ENCODE measurements around the gene KLHL29. TPM values are rescaled to one million over a fixed set of nuclear protein-coding genes. Genes with fewer than 3 reads are reported as not detected.

KLHL29 gene
- polyA plus RNA-seq, 2 donors = 2.1 to 3.8 TPM

DNA sequence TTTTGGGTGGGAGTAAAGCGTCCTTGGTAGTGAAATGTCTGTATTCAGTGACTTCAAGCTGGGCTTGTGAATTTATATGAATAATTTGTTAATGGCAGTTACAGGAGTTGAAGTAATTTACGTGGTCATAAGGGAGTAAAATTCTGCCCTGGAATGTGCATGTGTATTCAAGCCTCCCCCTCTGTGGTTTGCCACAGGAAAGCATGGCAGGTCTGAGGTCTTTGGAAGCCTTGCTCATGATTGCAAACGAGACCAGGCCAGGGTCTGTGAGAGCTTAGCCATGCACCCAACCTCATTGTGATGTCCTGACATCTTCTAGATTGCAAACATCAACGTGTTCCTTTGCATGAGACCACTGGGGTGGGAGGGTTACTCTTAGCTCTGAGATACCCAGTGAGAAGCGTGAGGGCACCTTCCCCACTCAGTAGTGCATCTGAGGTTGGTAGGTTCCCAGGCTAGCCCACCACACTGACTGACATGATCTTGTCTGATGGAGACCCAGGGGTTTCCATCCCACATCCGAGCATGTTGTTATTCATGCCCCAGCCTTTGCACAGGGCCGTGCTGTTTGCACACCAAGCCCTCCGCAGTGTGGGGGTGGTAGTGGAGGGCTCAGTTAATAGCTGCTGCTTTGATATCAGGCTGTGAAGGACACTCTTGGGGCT lies 216.5 kb downstream of the KLHL29 start:
- H3K36me3 ChIP-seq (ENCODE audit: control insufficient read depth in 2 of 2, insufficient read depth in 2 of 2, low read length in 1 of 2) = no peaks in the 10 kb centered on the region
- no peaks in the 10 kb centered on the region for H3K27me3 ChIP-seq (ENCODE audit: control insufficient read depth in 1 of 2, insufficient read depth in 2 of 2, low read length in 2 of 2)
- H3K9me3 ChIP-seq (ENCODE audit: control insufficient read depth in 2 of 2, insufficient read depth in 1 of 2, low read depth in 1 of 2, low read length in 1 of 2) = no peaks in the 10 kb centered on the region
- 78 to 81% methylated on average over 8 of the region's 8 CpGs for WGBS, 2 donors
- no peak overlapping the region for H3K4me3 ChIP-seq (ENCODE audit: low read depth in 1 of 2, low read length in 2 of 2)
- H3K4me1 ChIP-seq (ENCODE audit: control insufficient read depth in 2 of 2, insufficient read depth in 2 of 2, low read length in 1 of 2) = peaks cover 3% of the 10 kb centered on the region in 2 donors
- H3K27ac ChIP-seq (ENCODE audit: low read depth in 2 of 2, low read length in 1 of 2) = peak overlapping the region; percentile 62 to 65

- peak overlapping the region; percentile 65 to 68 for H3K27ac ChIP-seq (ENCODE audit: low read depth in 2 of 2, low read length in 1 of 2)
- no peak overlapping the region for H3K4me3 ChIP-seq (ENCODE audit: low read depth in 1 of 2, low read length in 2 of 2)
- peaks cover 3% of the 10 kb centered on the region in 2 donors for H3K4me1 ChIP-seq (ENCODE audit: control insufficient read depth in 2 of 2, insufficient read depth in 2 of 2, low read length in 1 of 2)
- H3K27me3 ChIP-seq (ENCODE audit: control insufficient read depth in 1 of 2, insufficient read depth in 2 of 2, low read length in 2 of 2) = no peaks in the 10 kb centered on the region
- 57 to 80% methylated on average over 12 of the region's 12 CpGs for WGBS, 2 donors
- no peaks in the 10 kb centered on the region for H3K36me3 ChIP-seq (ENCODE audit: control insufficient read depth in 2 of 2, insufficient read depth in 2 of 2, low read length in 1 of 2)
- H3K9me3 ChIP-seq (ENCODE audit: control insufficient read depth in 2 of 2, insufficient read depth in 1 of 2, low read depth in 1 of 2, low read length in 1 of 2) = peaks cover 0 to 5% of the 10 kb centered on the region in 2 donors
Measured at GRCh38 chr2:23602116-23602515, 217.1 kb downstream of the KLHL29 start.

- Histone ChIP-seq H3K27me3 (ENCODE audit: control insufficient read depth in 1 of 2, insufficient read depth in 2 of 2, low read length in 2 of 2) (no peaks in the 10 kb centered on the region), H3K9me3 (ENCODE audit: control insufficient read depth in 2 of 2, insufficient read depth in 1 of 2, low read depth in 1 of 2, low read length in 1 of 2) (peaks cover 0 to 5% of the 10 kb centered on the region in 2 donors), H3K36me3 (ENCODE audit: control insufficient read depth in 2 of 2, insufficient read depth in 2 of 2, low read length in 1 of 2) (no peaks in the 10 kb centered on the region), H3K4me1 (ENCODE audit: control insufficient read depth in 2 of 2, insufficient read depth in 2 of 2, low read length in 1 of 2) (peaks cover 3% of the 10 kb centered on the region in 2 donors), H3K27ac (ENCODE audit: low read depth in 2 of 2, low read length in 1 of 2) (peak overlapping the region in 1 of 2 donors; percentile 68), H3K4me3 (ENCODE audit: low read depth in 1 of 2, low read length in 2 of 2) (no peak overlapping the region)
- 74 to 79% methylated on average over 6 of the region's 6 CpGs for WGBS, 2 donors
Measured at GRCh38 chr2:23603156-23603555, 218.2 kb downstream of the KLHL29 start.

DNA sequence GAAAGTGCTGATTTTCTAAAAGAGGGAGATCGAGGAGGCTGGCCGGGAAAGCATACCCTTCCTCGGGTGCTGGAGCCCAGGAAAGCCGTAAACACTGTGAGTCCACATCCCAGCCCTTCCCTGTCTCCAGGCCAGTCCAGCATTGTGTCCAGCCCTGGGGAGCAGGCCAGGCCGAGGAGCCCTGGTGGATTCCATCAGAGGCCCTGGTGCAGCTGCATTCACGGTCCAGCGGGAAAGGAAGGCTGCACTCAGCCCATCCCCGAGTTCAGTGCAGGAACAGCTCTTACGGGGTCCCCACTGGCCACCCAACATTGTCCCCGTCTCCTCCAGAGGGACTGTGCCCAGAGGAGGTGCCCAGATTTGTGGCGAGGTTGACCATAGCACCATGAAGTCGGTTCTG lies 218.6 kb downstream of the KLHL29 start:
- Histone ChIP-seq H3K9me3 (ENCODE audit: control insufficient read depth in 2 of 2, insufficient read depth in 1 of 2, low read depth in 1 of 2, low read length in 1 of 2) (peaks cover 0 to 5% of the 10 kb centered on the region in 2 donors), H3K36me3 (ENCODE audit: control insufficient read depth in 2 of 2, insufficient read depth in 2 of 2, low read length in 1 of 2) (no peaks in the 10 kb centered on the region), H3K4me1 (ENCODE audit: control insufficient read depth in 2 of 2, insufficient read depth in 2 of 2, low read length in 1 of 2) (peaks cover 3% of the 10 kb centered on the region in 2 donors), H3K27ac (ENCODE audit: low read depth in 2 of 2, low read length in 1 of 2) (peak overlapping the region in 1 of 2 donors; percentile 68), H3K4me3 (ENCODE audit: low read depth in 1 of 2, low read length in 2 of 2) (no peak overlapping the region), H3K27me3 (ENCODE audit: control insufficient read depth in 1 of 2, insufficient read depth in 2 of 2, low read length in 2 of 2) (no peaks in the 10 kb centered on the region)
- WGBS, 2 donors = 89 to 91% methylated on average over 12 of the region's 12 CpGs

DNA sequence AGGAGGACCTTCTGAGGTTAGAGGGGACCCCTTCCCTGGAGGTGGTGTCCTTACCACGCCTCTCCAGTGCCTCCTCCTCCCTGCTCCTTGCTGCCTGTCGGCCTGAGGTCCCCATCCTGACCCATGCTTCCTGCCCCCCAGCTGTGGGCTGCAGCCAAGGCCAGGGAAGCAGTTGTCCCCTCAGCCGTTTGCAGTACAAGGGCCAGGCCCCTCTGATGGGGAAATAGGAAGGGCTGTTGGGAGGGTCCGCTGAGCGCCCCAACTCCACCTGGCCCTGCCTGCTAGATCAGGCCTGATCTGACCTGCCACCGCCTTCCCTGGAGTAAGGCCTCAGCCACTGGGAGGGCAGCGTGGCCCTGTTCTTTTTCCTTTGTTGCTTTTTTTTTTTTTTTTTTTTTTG lies 219.8 kb downstream of the KLHL29 start:
- H3K4me1 ChIP-seq (ENCODE audit: control insufficient read depth in 2 of 2, insufficient read depth in 2 of 2, low read length in 1 of 2) = peaks cover 3% of the 10 kb centered on the region in 2 donors
- no peak overlapping the region for H3K4me3 ChIP-seq (ENCODE audit: low read depth in 1 of 2, low read length in 2 of 2)
- peaks cover 0 to 5% of the 10 kb centered on the region in 2 donors for H3K9me3 ChIP-seq (ENCODE audit: control insufficient read depth in 2 of 2, insufficient read depth in 1 of 2, low read depth in 1 of 2, low read length in 1 of 2)
- 89 to 90% methylated on average over 7 of the region's 7 CpGs for WGBS, 2 donors
- no peaks in the 10 kb centered on the region for H3K36me3 ChIP-seq (ENCODE audit: control insufficient read depth in 2 of 2, insufficient read depth in 2 of 2, low read length in 1 of 2)
- H3K27me3 ChIP-seq (ENCODE audit: control insufficient read depth in 1 of 2, insufficient read depth in 2 of 2, low read length in 2 of 2) = no peaks in the 10 kb centered on the region
- no peak overlapping the region for H3K27ac ChIP-seq (ENCODE audit: low read depth in 2 of 2, low read length in 1 of 2)

GRCh38 chr2:23605236-23605635 lies 220.3 kb downstream of the KLHL29 start:
- Histone ChIP-seq H3K9me3 (ENCODE audit: control insufficient read depth in 2 of 2, insufficient read depth in 1 of 2, low read depth in 1 of 2, low read length in 1 of 2) (peaks cover 0 to 5% of the 10 kb centered on the region in 2 donors), H3K36me3 (ENCODE audit: control insufficient read depth in 2 of 2, insufficient read depth in 2 of 2, low read length in 1 of 2) (no peaks in the 10 kb centered on the region), H3K4me1 (ENCODE audit: control insufficient read depth in 2 of 2, insufficient read depth in 2 of 2, low read length in 1 of 2) (peaks cover 3% of the 10 kb centered on the region in 2 donors), H3K27me3 (ENCODE audit: control insufficient read depth in 1 of 2, insufficient read depth in 2 of 2, low read length in 2 of 2) (no peaks in the 10 kb centered on the region), H3K4me3 (ENCODE audit: low read depth in 1 of 2, low read length in 2 of 2) (no peak overlapping the region), H3K27ac (ENCODE audit: low read depth in 2 of 2, low read length in 1 of 2) (no peak overlapping the region)
- WGBS, 2 donors = 90 to 94% methylated on average over 11 of the region's 11 CpGs

- Histone ChIP-seq H3K4me3 (ENCODE audit: low read depth in 1 of 2, low read length in 2 of 2) (no peak overlapping the region), H3K27ac (ENCODE audit: low read depth in 2 of 2, low read length in 1 of 2) (no peak overlapping the region), H3K4me1 (ENCODE audit: control insufficient read depth in 2 of 2, insufficient read depth in 2 of 2, low read length in 1 of 2) (peaks cover 3% of the 10 kb centered on the region in 2 donors), H3K36me3 (ENCODE audit: control insufficient read depth in 2 of 2, insufficient read depth in 2 of 2, low read length in 1 of 2) (no peaks in the 10 kb centered on the region), H3K9me3 (ENCODE audit: control insufficient read depth in 2 of 2, insufficient read depth in 1 of 2, low read depth in 1 of 2, low read length in 1 of 2) (peaks cover 0 to 5% of the 10 kb centered on the region in 2 donors), H3K27me3 (ENCODE audit: control insufficient read depth in 1 of 2, insufficient read depth in 2 of 2, low read length in 2 of 2) (no peaks in the 10 kb centered on the region)
- WGBS, 2 donors = 80 to 88% methylated on average over 9 of the region's 9 CpGs
Measured at GRCh38 chr2:23606196-23606595, 221.2 kb downstream of the KLHL29 start.

GRCh38 chr2:23606968-23607367 lies 222.0 kb downstream of the KLHL29 start:
- peaks cover 3% of the 10 kb centered on the region in 2 donors for H3K4me1 ChIP-seq (ENCODE audit: control insufficient read depth in 2 of 2, insufficient read depth in 2 of 2, low read length in 1 of 2)
- H3K36me3 ChIP-seq (ENCODE audit: control insufficient read depth in 2 of 2, insufficient read depth in 2 of 2, low read length in 1 of 2) = no peaks in the 10 kb centered on the region
- H3K27ac ChIP-seq (ENCODE audit: low read depth in 2 of 2, low read length in 1 of 2) = no peak overlapping the region
- H3K9me3 ChIP-seq (ENCODE audit: control insufficient read depth in 2 of 2, insufficient read depth in 1 of 2, low read depth in 1 of 2, low read length in 1 of 2) = peaks cover 0 to 5% of the 10 kb centered on the region in 2 donors
- no peaks in the 10 kb centered on the region for H3K27me3 ChIP-seq (ENCODE audit: control insufficient read depth in 1 of 2, insufficient read depth in 2 of 2, low read length in 2 of 2)
- H3K4me3 ChIP-seq (ENCODE audit: low read depth in 1 of 2, low read length in 2 of 2) = no peak overlapping the region

DNA sequence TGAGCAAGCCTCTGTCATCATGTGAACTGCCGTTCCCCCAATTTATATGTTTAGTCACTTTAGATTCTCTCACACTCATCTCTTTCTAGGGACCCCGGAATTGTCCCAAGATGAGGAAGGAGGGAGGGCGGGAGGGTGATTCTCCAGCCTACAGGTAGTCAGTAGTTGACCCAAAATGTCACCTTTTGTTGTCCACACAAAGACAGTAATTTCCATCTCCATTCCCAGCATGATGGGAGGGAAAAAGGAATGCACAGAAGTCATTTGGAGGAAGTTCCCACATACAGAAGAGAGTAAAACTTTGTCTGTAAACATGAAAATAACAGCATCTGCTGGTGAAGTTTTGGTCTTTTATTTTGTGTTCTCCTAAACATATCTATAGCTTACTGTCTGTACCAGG lies 222.9 kb downstream of the KLHL29 start:
- Histone ChIP-seq H3K4me1 (ENCODE audit: control insufficient read depth in 2 of 2, insufficient read depth in 2 of 2, low read length in 1 of 2) (no peaks in the 10 kb centered on the region), H3K9me3 (ENCODE audit: control insufficient read depth in 2 of 2, insufficient read depth in 1 of 2, low read depth in 1 of 2, low read length in 1 of 2) (peaks cover 0 to 5% of the 10 kb centered on the region in 2 donors), H3K36me3 (ENCODE audit: control insufficient read depth in 2 of 2, insufficient read depth in 2 of 2, low read length in 1 of 2) (no peaks in the 10 kb centered on the region), H3K27me3 (ENCODE audit: control insufficient read depth in 1 of 2, insufficient read depth in 2 of 2, low read length in 2 of 2) (no peaks in the 10 kb centered on the region), H3K4me3 (ENCODE audit: low read depth in 1 of 2, low read length in 2 of 2) (no peak overlapping the region), H3K27ac (ENCODE audit: low read depth in 2 of 2, low read length in 1 of 2) (no peak overlapping the region)
- 74 to 87% methylated on average over 3 of the region's 3 CpGs for WGBS, 2 donors

DNA sequence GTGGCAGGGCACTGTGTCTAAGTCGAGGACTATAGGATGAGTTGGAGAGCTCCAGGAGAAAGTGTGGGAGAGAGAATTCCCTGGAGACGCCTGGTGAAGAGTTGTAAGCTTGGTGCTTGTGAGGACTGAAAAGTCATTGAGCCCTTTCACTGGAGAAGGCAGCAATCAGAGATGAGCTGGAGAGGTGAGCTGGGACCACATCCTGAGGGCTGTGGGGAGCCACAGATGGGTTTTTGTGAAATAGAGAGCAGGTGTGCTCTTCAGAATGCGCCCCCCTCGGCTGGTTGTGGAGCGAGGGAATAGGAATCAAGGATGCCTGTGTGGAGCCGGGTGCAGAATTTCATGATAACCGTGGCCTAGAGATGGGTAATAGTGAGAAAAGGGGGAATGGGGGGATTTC lies 224.3 kb downstream of the KLHL29 start:
- no peaks in the 10 kb centered on the region for H3K4me1 ChIP-seq (ENCODE audit: control insufficient read depth in 2 of 2, insufficient read depth in 2 of 2, low read length in 1 of 2)
- 81 to 93% methylated on average over 7 of the region's 7 CpGs for WGBS, 2 donors
- H3K9me3 ChIP-seq (ENCODE audit: control insufficient read depth in 2 of 2, insufficient read depth in 1 of 2, low read depth in 1 of 2, low read length in 1 of 2) = peaks cover 0 to 5% of the 10 kb centered on the region in 2 donors
- no peaks in the 10 kb centered on the region for H3K27me3 ChIP-seq (ENCODE audit: control insufficient read depth in 1 of 2, insufficient read depth in 2 of 2, low read length in 2 of 2)
- H3K4me3 ChIP-seq (ENCODE audit: low read depth in 1 of 2, low read length in 2 of 2) = no peak overlapping the region
- H3K36me3 ChIP-seq (ENCODE audit: control insufficient read depth in 2 of 2, insufficient read depth in 2 of 2, low read length in 1 of 2) = no peaks in the 10 kb centered on the region
- H3K27ac ChIP-seq (ENCODE audit: low read depth in 2 of 2, low read length in 1 of 2) = no peak overlapping the region
